ENCODE results near the gene CPA5. TPM values are rescaled to one million over a fixed set of nuclear protein-coding genes. Genes with fewer than 3 reads are reported as not detected.
"Not testable (repeated sequence)": the region's sequence is repeated elsewhere in the genome, so short reads cannot be mapped to it uniquely, and the experiment has no call there.

CPA5 gene
- total and polyA plus RNA-seq, 9 of the 15 experiments (the other 6 are each of a cell fraction or from before 2014, with no cell fraction given), result 0.13 to 2.4 (median 0.91) TPM

- TF ChIP-seq JUN (IDR thresholded peaks at IDR 0.05; ENCODE audit: borderline replicate concordance, low read depth, low read length) (no peak), JUN (CRISPR knock-in tag; IDR thresholded peaks at IDR 0.05; ENCODE audit: borderline replicate concordance) (no peak), THRAP3 (IDR thresholded peaks at IDR 0.05; ENCODE audit: borderline replicate concordance) (no peak), STAT6 (CRISPR knock-in tag; IDR thresholded peaks at IDR 0.05) (no peak), KHSRP (IDR thresholded peaks at IDR 0.05) (no peak), CEBPB (tag; IDR thresholded peaks at IDR 0.05) (no peak), ZBTB2 (IDR thresholded peaks at IDR 0.05) (no peak)
Measured at GRCh38 chr7:130319541-130319940, 25.1 kb upstream of the CPA5 start (continued).

DNA sequence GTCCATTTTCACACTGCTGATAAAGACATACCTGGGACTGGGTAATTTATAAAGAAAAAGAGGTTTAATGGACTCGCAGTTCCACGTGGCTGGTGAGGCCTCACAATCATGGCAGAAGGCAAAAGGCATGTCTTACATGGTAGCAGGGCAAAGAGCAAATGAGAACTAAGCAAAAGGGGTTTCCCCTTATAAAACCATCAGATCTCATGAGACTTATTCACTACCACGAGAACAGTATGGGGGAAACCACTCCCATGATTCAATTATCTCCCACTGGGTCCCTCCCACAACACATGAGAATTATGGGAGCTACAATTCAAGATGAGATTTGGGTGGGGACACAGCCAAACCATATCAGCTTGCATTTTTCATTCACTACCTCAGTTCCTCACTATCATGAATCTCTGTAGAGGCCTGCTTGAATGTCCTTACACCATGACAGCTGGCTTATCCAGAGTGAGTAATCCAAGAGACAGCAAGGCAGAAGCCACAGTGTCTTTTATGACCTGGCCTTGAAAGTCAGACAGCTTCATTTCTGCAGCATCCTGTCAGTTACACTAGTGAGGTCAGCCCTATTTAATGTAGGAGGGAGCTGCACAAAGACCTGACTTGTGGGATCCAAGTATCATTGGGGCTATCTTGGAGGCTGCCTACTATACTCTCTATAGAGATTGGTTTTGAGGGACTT, 22.9 kb upstream of the CPA5 start:
- in situ Hi-C loops (cut with MboI); H2AFZ ChIP-seq (ENCODE audit: low read depth, low read length); H3K9me3 ChIP-seq (replicated peaks; ENCODE audit: control insufficient read depth, insufficient read depth, low read depth, low read length); DNase-seq (ENCODE audit: extremely low read depth in 1 of 4, low spot score in 3 of 4); intact Hi-C loops (cut with micrococcal nuclease); H3K79me2 ChIP-seq (ENCODE audit: control insufficient read depth, insufficient read depth, low read length); H4K20me1 ChIP-seq (replicated peaks; ENCODE audit: control insufficient read depth, insufficient read depth, low read length); H3K9ac ChIP-seq (ENCODE audit: insufficient read depth in 1 of 2, low read depth in 2 of 2, low read length in 2 of 2); H3K27ac ChIP-seq (ENCODE audit: extremely low read depth, low read depth, low read length); H3K4me2 ChIP-seq (ENCODE audit: insufficient read depth, low read length); ATAC-seq; H3K4me1 ChIP-seq (replicated peaks in 1 of 2; ENCODE audit: control insufficient read depth in 2 of 2, insufficient read depth in 2 of 2, low read length in 2 of 2); CTCF ChIA-PET (ENCODE audit: low intra/inter-chr PET ratio); FAIRE-seq; H3K4me3 ChIP-seq; H3K36me3 ChIP-seq (ENCODE audit: control insufficient read depth, insufficient read depth, low read length); H3K9me1 ChIP-seq (ENCODE audit: control insufficient read depth, insufficient read depth, low read length); BruUV-seq (replicated peaks): not testable (repeated sequence)
- WGBS (ENCODE audit: insufficient coverage, low coverage, missing lambda C conversion rate), result 2% methylated on average over 3 of the region's 3 CpGs
- H3K27me3 ChIP-seq (ENCODE audit: control insufficient read depth in 2 of 2, insufficient read depth in 2 of 2, low read length in 2 of 2), result peaks cover 31 to 51% of the 10 kb centered on the region in 2 experiments; a peak in 4 of 5 replicates
- POLR2A ChIA-PET, result interaction anchor here (0.9 to 1.5 kb wide), 4 partner anchors 12 to 58 kb away, joined by 3 to 6 read pairs (median 4); no protein-coding TSS in a partner anchor

All from K562 (cell line).